CD4-positive, alpha-beta T cell treated with Interleukin-6 at 100 ng/mL for 8 hours (primary cell): Measurements from ENCODE around the gene SH3BP4.

Experiments used
- DNase-seq: peaks from one replicate; pipeline ENCODE4 v3.0.0-alpha.2; 2020; ENCODE audit warnings: mixed read lengths, low spot score

Gene SH3BP4, protein sequence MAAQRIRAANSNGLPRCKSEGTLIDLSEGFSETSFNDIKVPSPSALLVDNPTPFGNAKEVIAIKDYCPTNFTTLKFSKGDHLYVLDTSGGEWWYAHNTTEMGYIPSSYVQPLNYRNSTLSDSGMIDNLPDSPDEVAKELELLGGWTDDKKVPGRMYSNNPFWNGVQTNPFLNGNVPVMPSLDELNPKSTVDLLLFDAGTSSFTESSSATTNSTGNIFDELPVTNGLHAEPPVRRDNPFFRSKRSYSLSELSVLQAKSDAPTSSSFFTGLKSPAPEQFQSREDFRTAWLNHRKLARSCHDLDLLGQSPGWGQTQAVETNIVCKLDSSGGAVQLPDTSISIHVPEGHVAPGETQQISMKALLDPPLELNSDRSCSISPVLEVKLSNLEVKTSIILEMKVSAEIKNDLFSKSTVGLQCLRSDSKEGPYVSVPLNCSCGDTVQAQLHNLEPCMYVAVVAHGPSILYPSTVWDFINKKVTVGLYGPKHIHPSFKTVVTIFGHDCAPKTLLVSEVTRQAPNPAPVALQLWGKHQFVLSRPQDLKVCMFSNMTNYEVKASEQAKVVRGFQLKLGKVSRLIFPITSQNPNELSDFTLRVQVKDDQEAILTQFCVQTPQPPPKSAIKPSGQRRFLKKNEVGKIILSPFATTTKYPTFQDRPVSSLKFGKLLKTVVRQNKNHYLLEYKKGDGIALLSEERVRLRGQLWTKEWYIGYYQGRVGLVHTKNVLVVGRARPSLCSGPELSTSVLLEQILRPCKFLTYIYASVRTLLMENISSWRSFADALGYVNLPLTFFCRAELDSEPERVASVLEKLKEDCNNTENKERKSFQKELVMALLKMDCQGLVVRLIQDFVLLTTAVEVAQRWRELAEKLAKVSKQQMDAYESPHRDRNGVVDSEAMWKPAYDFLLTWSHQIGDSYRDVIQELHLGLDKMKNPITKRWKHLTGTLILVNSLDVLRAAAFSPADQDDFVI

DNA sequence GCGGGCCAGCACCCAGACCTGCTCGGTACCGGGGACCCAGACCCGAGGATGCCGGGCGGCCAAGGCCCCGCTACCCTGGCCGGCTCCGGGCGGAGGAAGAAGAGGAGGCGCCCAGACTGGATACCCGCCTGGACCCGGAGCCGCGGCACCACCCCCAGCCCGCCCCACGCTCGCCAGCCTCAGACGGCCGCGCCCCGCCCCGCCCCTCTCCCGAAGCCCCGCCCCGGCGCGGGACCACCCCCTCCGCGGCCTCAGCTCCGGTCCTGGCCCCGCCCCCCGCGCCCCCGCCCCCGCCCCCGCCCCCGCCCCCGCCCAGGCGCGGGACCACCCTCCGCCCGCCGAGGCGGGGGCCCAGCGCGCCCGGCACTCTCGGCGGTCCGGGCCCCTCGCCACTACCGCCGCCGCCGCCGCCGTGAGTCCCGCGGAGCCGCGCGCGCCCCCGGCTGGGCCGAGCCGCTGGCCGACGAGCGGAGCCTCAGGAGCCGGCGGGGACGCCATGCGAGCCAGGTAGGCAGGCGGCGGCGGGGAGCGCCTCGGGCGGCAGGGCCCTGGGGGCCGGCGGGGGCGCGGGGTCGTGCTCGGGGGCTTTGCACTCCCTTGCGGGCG is at the start of gene SH3BP4:
Gene SH3BP4, plus strand, starts transcription at position 354 of the 606 bp plus-strand sequence. CDS start 82,986 bp downstream, outside the sequence.
- no peak for DNase-seq

DNA sequence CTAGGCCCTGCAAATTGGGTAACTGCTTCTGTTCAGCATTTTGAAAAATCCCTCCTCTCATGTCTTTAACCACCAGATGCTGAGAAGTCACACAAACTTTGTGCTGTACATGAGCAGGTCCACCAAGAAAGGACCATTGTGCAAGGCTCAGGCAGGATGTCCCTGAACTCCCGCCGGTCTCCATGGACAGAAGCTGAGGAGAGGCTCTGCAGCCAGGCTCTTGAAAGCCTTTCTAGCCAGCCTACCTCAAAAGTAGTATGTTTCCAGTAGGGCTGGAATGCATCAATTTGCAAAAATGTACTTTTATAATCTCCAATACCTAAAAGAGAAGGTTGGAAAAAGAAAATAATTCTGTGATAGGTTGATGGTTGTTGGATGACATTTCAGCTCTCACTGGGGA is 47.0 kb upstream of the SH3BP4 start:
- no peak for DNase-seq

DNA sequence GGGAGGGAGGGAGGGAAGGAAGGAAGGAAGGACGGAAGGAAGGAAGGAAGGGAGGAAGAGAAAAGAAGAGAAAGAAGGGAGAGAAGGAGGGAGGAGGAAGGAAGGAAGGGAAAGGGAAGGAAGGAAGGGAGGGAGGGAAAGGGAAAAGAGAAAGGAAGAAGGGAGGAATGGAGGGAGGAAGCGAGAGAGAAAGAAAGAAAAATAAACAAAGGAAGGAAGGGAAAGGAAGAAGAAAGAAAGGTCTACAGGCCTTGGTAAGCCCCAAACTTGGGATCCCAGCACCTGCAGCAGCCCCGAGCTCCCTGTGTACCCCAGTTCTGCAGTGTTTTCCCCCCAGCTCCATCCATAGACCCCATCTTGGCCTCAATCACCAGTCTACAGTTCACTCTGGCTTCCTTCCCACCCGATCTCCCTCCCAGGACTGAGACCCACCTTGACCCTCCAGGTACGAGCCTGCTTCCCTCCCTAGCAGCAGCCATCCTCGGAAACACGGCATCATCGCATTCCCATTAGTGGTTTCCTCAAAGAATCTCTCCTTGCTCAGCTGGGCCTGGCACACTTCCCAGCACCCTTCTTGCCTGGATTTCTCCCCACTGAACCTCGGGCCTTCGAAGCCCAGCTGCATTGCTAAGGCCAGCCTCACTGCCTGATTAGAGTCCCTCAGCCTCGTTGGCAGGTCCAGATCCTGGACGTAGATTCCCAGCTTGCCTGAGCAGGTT is 46.1 kb upstream of the SH3BP4 start:
- no peak for DNase-seq

DNA sequence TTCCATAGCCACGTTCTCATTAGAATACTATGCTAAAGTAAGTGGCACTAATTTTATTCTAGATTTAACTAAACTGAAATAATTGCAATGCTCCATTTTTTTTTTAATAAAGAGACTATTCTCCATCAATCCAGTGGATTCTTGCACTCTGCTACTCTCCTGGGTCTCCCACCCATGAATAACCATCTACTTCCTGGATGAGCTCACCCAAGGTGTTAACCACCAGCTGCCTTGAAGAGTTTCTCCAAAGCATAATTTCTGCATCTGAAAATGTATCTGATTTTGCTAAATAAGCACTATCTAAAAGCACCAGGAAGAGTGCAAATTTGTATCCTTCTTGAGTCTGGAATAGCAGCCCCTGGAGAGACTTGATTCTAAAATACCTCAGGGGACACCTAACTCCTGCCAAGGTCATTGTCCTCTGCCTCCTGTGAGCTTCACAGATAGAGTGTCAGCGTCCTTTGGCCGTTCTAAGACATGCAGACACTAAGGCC is 41.6 kb upstream of the SH3BP4 start:
- DNase-seq = no peak

DNA sequence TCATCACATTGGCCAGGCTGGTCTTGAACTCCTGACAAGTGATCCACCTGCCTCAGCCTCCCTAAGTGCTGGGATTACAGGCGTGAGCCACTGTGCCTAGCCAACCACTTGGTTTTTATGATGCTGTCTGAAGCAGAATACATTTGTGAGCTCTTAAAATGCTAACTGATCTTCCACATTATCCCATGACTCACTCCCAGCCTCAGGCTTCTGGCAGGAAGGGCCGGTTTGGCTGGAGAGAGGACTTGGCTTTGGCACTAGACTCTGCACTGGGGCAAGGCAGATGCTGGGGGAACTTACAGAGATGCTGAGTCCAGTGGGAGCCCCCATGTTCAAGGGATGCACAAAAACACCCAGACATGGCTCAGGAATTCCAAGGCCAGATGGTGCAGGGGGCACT is 40.5 kb upstream of the SH3BP4 start:
- no peak for DNase-seq

DNA sequence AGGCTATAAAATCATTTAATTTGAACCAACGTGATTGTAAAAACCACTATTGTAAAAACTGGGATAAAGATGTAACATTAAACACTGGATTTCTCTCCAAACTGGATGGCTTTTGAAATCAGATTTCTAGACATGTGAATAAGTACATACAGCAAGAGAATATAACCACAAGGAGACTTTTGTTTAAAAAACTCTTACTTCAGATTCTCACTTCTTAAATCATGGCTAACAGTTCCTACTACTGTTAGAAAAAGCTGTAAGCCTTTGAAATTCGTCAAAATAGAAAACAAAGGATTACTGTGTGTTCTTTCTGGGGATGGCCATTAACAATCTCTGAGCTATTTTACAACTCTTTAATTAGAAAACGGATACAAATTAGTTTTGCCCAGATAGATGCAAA is 39.4 kb upstream of the SH3BP4 start:
- DNase-seq = no peak

DNA sequence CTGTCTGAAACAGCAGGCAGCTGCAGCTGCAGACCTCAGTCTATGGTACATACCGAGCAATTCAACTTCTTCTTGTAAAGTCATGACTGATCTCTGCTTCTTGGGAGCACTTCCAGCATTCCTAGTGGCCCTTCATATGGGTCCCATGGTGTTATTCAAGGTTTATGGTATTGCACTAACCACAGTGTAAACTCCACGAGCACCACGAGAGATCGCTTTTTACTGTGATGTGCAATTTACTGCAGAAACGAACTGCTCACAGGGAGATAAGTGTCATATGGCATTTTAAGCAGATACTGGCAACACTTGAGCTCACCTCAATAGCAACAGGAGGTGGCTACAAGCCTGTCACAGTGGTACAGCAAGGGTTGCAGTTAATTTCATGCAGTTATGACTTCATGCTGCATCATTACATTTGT is 38.6 kb upstream of the SH3BP4 start:
- DNase-seq = no peak

DNA sequence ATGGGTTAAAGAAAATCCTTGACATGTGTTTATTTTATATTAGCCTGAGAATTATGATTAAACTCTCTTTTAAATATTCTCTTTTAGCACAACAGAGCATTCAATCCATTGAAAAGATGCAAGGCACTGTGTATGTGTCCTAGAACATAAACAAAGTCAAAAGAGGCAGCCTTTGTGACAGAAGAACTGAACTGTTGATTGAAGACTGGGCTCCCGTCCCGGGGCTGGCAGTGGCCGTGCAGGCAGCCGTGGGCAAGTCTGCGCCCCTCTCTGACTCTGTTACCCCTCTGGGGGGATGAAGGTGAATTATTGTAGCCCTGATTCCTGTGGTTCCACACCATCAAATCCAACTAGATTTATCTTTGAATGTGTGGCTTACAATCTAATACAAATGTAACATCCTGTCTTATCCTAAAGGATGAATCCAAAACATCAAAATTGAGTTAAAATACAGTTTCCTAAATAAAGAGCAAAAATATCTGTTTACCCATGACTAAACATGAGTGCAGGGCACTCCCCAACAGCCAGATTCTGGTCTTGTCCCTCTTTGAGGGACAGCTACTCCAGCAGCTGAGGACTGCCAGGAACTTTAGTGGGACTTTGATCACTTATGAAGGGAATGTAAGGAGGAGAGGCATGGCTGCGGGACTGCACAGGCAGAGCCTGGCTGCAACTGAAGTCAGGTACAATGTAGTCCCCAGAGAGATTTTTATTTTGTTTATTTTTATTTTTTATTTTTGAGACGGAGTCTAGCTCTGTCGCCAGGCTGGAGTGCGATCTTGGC is 37.3 kb upstream of the SH3BP4 start:
- no peak for DNase-seq

DNA sequence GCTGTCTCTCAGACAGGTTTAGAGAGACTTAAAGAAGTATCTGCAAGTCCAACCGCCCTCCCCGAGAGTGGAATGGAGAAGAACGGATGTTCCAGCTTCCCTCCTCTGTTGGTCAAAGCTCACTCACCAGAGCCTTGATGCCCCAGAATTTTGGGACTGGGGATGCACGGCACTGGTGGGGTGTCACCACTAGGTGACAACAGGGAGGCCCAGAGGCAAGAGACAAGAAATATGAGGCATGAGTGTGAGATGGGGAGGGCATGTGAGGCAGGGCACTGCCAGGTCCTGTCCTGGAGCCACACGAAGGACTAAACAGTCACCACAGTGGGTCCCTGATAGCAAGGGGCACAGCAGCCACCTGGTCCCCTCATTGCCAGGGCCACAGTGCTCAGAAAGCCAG is 35.1 kb upstream of the SH3BP4 start:
- no peak for DNase-seq

DNA sequence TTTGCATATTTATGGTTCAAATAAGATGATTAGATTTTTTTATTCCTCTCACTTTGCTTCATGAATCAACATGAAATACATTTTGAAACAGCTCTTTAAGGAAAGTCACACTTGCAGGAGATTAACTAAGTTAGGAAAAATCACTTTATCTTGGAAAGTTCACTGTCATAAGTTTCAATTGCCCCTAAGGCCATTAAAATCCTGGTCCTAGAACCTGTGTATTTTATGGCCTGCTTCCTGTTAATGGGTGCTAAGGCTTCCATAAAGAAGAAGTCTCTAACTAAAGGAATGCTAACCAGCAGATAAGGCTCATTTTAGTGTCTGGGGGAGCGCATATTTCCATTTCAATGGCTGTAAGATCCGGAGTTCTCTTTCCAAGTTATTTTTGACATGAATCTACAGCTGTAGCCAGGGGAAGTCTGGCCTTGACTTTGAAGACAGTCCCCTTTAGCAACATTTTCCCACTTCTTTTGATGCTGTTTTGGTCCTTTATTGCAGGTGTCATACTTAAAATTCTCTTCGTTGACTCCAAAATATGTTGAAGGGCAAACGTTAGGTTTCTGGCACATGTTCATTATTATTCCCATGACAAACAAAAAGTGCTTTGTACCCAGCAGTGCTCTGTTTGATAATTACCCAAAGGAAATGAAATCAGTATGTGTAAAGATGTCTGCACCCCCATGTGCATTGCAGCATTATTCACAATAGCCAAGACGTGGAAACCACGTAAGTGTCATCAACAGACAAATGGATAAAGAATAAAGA is 34.4 kb upstream of the SH3BP4 start:
- no peak for DNase-seq

DNA sequence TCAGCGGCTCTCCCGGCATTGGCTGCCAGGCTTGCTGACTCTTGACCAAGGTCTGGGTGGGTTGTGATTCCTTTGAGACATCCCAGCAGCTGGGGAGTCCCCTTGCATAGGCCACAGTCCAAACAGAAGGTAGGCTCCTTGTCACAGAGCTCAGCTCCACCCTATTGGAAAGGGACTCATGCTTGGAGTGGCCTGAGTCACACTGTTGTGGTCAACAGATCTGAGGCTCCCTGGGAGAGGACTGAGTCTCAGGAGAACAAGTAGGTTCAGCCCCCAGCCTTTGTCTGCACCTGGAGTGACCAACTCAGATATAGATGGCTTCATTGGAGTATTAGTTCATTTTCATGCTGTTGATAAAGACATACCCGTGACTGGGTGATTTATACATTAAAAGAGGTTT is 32.1 kb upstream of the SH3BP4 start:
- DNase-seq = no peak

DNA sequence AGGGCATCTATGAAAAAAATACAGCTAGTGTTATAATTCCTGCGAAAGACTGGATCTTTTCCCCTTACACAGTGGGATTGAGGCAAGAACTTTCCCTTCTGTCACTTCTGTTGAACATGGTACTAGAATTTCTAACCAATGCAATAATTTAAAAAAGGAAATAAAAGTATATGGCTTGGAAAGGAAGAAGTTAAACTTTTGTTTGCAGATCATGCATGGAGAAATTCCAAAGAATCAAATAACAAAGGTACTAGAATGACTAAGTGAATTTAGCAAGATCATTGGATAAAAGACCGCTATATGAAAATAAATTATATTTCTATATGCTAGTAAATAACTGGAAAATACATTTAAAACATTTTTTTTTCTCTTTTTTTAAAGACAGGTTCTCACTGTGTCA is 31.0 kb upstream of the SH3BP4 start:
- DNase-seq = no peak

DNA sequence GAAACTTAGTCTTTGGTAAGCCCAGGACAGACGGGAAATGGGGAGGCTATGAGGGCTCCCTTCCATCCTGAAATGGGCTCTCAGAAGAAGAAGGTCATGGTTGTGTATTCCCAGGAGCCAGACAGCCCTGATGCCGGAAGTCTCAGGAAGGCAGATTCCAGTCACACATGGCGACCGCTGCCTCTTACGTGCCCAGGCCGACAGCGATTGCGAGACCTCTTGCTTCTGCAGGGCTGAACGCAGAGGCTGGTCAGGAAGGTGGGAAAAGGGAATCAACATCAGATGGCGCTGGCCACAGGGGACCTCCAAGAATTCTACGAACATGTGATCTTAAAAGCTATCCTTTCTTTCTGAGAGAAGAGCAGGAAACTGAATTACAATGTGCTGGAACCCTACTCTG is 22.8 kb upstream of the SH3BP4 start:
- no peak for DNase-seq

DNA sequence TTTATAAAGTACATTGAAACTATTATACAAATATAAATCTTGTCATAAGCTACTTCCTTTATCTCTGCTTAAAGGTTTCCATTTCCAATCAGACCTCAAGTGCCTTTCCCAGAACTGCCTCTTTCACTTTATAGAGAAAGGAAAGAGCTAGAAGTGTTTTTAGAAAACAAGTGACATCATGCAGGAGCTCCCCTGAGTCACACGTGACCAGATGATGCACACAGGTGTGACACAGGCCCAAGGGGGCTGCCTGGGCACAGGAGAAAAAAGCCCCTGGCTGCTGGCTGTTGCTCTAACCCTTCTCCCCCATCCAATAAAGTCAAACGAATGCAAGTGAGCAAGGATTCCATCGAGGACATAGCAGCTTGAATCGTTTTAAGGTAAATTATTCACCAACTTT is 21.4 kb upstream of the SH3BP4 start:
- DNase-seq = no peak

DNA sequence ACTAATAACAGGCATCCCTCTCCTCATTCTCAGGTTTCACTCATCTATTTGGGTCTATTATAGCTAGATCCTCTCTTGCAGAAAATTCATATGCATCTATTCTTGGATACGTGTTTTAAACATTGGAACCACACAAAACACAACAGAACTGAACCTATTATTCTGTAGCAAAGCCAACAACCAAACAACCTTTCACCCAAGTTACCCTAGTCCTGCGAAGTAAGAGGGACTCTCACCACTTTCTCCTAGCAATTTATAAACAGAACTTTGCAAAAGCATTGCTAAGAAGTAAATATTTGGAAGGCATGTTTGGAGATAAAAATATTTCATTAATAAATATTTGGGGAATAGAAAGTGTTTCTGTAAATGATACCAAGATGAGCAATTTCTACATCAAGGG is 20.4 kb upstream of the SH3BP4 start:
- no peak for DNase-seq

DNA sequence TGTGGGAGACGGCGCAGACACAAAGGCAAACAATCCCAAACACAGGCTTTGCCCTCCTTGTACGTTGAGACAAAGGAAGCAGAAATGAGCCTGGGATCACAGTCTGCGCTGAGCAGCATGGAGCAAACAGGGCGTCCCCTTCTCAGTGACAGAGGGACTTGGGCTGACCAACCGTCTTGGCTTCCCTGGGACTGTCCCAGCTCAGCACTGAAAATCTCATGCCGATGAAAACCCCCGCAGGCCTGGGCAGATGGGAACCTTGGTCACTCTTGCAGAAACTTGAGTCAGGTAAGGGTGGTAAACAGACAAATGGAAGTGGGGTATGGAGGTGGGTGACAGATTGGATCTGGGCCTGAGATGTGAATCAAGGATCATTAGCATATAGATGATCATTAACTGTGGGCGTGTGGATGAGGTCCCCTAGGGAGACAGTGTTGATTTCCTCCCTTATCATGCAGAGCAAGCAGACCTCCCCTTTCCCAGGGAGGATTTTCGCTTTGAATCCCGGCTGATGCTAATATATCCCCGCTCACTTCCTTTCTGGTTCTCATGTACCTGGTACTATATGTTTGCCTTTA is 19.1 kb upstream of the SH3BP4 start:
- DNase-seq = no peak

DNA sequence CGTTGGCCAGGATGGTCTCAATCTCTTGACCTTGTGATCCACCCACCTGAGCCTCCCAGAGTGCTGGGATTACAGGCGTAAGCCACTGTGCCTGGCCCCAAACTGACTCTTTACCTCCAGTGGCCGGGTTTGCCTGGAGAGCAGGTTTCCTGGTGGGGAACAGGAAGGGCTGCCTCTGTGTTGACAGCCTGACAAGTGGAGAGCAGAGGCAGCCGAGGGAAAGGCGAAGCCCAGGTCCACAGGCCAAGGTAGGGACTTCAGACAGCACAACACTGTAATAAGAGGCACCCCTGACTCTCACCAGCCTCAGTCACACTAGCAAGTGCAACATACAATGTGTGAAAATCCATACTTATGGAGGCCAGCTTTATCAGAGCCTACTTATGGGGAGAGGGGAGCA is 16.5 kb upstream of the SH3BP4 start:
- DNase-seq = no peak

DNA sequence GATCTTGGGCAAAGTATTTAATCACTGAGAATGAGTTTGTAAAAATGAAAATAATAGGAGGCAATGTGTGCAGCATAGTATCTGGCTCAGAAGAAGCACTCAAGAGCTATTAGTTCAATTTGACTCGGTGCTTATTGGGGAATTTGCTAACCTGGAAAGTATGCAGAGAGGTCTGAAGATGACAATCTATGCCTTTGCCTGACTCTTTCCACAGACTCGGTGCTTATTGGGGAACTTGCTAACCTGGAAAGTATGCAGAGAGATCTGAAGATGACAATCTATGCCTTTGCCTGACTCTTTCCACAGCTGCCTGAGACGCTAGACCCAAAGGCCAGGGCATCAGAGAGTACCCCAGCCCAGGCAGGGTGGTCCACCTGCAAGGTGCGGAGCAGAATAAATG is 12.2 kb upstream of the SH3BP4 start:
- DNase-seq = no peak

DNA sequence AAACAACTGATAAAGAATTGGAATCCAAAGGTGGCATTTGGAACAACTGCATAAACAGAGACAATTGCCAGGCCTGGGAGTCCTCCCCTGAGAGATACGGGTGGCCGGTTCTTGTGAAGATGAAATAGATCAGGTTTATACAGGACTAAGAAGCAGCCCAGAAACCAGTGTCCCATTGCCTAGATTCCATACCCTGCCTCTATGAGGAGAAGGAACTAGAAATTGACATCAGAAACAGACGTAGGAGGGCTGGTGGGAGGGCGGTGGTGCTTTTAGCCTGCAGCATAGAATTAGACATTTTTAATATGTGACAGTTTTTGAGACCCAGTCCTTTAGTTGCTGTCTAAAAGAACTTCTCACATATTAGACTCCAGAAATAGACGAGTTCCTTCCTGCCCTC is 11.8 kb upstream of the SH3BP4 start:
- no peak for DNase-seq

DNA sequence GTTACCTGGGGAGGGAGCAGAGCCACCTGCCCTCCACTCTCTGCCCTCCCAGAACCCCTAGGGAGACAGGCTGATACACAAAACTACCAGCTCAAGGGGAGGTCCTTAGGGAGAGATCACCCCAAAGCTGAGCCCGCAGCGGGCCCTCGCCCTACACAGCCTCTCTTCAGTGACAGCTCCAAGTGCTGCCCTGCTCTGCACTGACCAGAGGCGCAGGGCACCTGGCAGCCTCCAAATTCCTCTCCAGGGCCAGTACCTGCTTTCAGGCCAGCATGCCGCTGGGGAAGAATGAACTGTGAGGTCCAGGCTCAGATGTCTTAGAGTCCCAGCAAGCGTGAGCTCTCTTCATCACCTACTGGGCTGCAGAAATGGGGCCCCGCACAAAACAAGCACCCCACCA is 11.3 kb upstream of the SH3BP4 start:
- no peak for DNase-seq
